ENCODE data around the gene PDE3A.

Gene PDE3A

GRCh38 chr12:20446836-20447235 lies 78.5 kb downstream of the PDE3A start:
- no peaks in the 10 kb centered on the region for H3K36me3 ChIP-seq (ENCODE audit: control insufficient read depth, low read depth, low read length)
- H3K4me1 ChIP-seq (ENCODE audit: control insufficient read depth, low read depth, low read length), result peaks cover 38% of the 10 kb centered on the region
- no peaks in the 10 kb centered on the region for H3K9me3 ChIP-seq (ENCODE audit: control insufficient read depth, low read depth, low read length)
- no peaks in the 10 kb centered on the region for H3K27me3 ChIP-seq (ENCODE audit: control insufficient read depth, insufficient read depth, low read length)
- H3K27ac ChIP-seq (ENCODE audit: low read length), result no peak overlapping the region
- H3K4me3 ChIP-seq (ENCODE audit: low read length), result no peak overlapping the region
- H3K9ac ChIP-seq (ENCODE audit: low read length), result no peak overlapping the region

DNA sequence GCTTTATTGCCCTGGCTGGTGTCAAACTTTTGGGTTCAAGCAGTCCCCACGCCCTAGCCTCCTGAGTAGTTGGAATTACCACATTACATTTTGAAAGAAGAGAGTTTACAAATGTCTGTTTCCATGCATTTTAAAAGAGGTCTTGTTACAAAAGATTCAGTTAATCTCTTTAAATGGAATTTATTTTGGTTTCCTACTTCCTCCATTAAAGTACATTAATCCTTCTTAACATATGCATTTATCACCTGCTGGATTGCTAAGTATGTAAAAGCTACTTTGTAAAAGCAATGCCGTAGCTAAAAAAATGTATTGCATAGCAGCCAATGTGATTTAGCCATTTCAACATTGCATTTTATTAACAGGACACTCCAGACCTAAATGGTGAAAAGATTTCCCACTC lies 80.4 kb downstream of the PDE3A start:
- no peak overlapping the region for H3K27ac ChIP-seq (ENCODE audit: low read length)
- no peak overlapping the region for H3K9ac ChIP-seq (ENCODE audit: low read length)
- no peaks in the 10 kb centered on the region for H3K9me3 ChIP-seq (ENCODE audit: control insufficient read depth, low read depth, low read length)

GRCh38 chr12:20450591-20451180 lies 82.3 kb downstream of the PDE3A start:
- H3K27ac ChIP-seq (ENCODE audit: low read length), result no peak overlapping the region
- no peak overlapping the region for H3K4me3 ChIP-seq (ENCODE audit: low read length)
- H3K36me3 ChIP-seq (ENCODE audit: control insufficient read depth, low read depth, low read length), result no peaks in the 10 kb centered on the region
- no peak overlapping the region for H3K9ac ChIP-seq (ENCODE audit: low read length)
- peaks cover 29% of the 10 kb centered on the region for H3K4me1 ChIP-seq (ENCODE audit: control insufficient read depth, low read depth, low read length)
- no peaks in the 10 kb centered on the region for H3K9me3 ChIP-seq (ENCODE audit: control insufficient read depth, low read depth, low read length)
- no peaks in the 10 kb centered on the region for H3K27me3 ChIP-seq (ENCODE audit: control insufficient read depth, insufficient read depth, low read length)

More for the DNA sequence above, 80.4 kb downstream of the PDE3A start:
- H3K27me3 ChIP-seq (ENCODE audit: control insufficient read depth, insufficient read depth, low read length), result no peaks in the 10 kb centered on the region
- no peaks in the 10 kb centered on the region for H3K36me3 ChIP-seq (ENCODE audit: control insufficient read depth, low read depth, low read length)
- H3K4me1 ChIP-seq (ENCODE audit: control insufficient read depth, low read depth, low read length), result peaks cover 35% of the 10 kb centered on the region
- H3K4me3 ChIP-seq (ENCODE audit: low read length), result no peak overlapping the region

GRCh38 chr12:20451761-20452160 lies 83.4 kb downstream of the PDE3A start:
- no peaks in the 10 kb centered on the region for H3K9me3 ChIP-seq (ENCODE audit: control insufficient read depth, low read depth, low read length)
- no peak overlapping the region for H3K9ac ChIP-seq (ENCODE audit: low read length)
- no peaks in the 10 kb centered on the region for H3K27me3 ChIP-seq (ENCODE audit: control insufficient read depth, insufficient read depth, low read length)
- H3K4me1 ChIP-seq (ENCODE audit: control insufficient read depth, low read depth, low read length), result peaks cover 29% of the 10 kb centered on the region
- H3K4me3 ChIP-seq (ENCODE audit: low read length), result no peak overlapping the region
- H3K27ac ChIP-seq (ENCODE audit: low read length), result no peak overlapping the region
- H3K36me3 ChIP-seq (ENCODE audit: control insufficient read depth, low read depth, low read length), result no peaks in the 10 kb centered on the region

GRCh38 chr12:20452496-20453010 lies 84.2 kb downstream of the PDE3A start:
- no peak overlapping the region for H3K9ac ChIP-seq (ENCODE audit: low read length)
- no peaks in the 10 kb centered on the region for H3K9me3 ChIP-seq (ENCODE audit: control insufficient read depth, low read depth, low read length)
- H3K4me3 ChIP-seq (ENCODE audit: low read length), result no peak overlapping the region
- no peak overlapping the region for H3K27ac ChIP-seq (ENCODE audit: low read length)
- H3K36me3 ChIP-seq (ENCODE audit: control insufficient read depth, low read depth, low read length), result no peaks in the 10 kb centered on the region
- no peaks in the 10 kb centered on the region for H3K27me3 ChIP-seq (ENCODE audit: control insufficient read depth, insufficient read depth, low read length)
- peaks cover 29% of the 10 kb centered on the region for H3K4me1 ChIP-seq (ENCODE audit: control insufficient read depth, low read depth, low read length)

- Histone ChIP-seq H3K9me3 (ENCODE audit: control insufficient read depth, low read depth, low read length) (no peaks in the 10 kb centered on the region), H3K27me3 (ENCODE audit: control insufficient read depth, insufficient read depth, low read length) (no peaks in the 10 kb centered on the region), H3K4me1 (ENCODE audit: control insufficient read depth, low read depth, low read length) (peaks cover 23% of the 10 kb centered on the region), H3K4me3 (ENCODE audit: low read length) (no peak overlapping the region), H3K36me3 (ENCODE audit: control insufficient read depth, low read depth, low read length) (no peaks in the 10 kb centered on the region), H3K27ac (ENCODE audit: low read length) (no peak overlapping the region), H3K9ac (ENCODE audit: low read length) (no peak overlapping the region)
These were observed 85.5 kb downstream of the PDE3A start for GRCh38 chr12:20453756-20454310.

- H3K9ac ChIP-seq (ENCODE audit: low read length), result no peak overlapping the region
- no peak overlapping the region for H3K4me3 ChIP-seq (ENCODE audit: low read length)
- no peaks in the 10 kb centered on the region for H3K9me3 ChIP-seq (ENCODE audit: control insufficient read depth, low read depth, low read length)
- no peak overlapping the region for H3K27ac ChIP-seq (ENCODE audit: low read length)
- no peaks in the 10 kb centered on the region for H3K27me3 ChIP-seq (ENCODE audit: control insufficient read depth, insufficient read depth, low read length)
- peaks cover 20% of the 10 kb centered on the region for H3K4me1 ChIP-seq (ENCODE audit: control insufficient read depth, low read depth, low read length)
- no peaks in the 10 kb centered on the region for H3K36me3 ChIP-seq (ENCODE audit: control insufficient read depth, low read depth, low read length)
These were observed 86.8 kb downstream of the PDE3A start for GRCh38 chr12:20455001-20455706.

- Histone ChIP-seq H3K27ac (ENCODE audit: low read length) (no peak overlapping the region), H3K36me3 (ENCODE audit: control insufficient read depth, low read depth, low read length) (no peaks in the 10 kb centered on the region), H3K9me3 (ENCODE audit: control insufficient read depth, low read depth, low read length) (no peaks in the 10 kb centered on the region), H3K4me1 (ENCODE audit: control insufficient read depth, low read depth, low read length) (peaks cover 16% of the 10 kb centered on the region), H3K27me3 (ENCODE audit: control insufficient read depth, insufficient read depth, low read length) (no peaks in the 10 kb centered on the region), H3K9ac (ENCODE audit: low read length) (no peak overlapping the region), H3K4me3 (ENCODE audit: low read length) (no peak overlapping the region)
These were observed 89.2 kb downstream of the PDE3A start for GRCh38 chr12:20457582-20457981.

DNA sequence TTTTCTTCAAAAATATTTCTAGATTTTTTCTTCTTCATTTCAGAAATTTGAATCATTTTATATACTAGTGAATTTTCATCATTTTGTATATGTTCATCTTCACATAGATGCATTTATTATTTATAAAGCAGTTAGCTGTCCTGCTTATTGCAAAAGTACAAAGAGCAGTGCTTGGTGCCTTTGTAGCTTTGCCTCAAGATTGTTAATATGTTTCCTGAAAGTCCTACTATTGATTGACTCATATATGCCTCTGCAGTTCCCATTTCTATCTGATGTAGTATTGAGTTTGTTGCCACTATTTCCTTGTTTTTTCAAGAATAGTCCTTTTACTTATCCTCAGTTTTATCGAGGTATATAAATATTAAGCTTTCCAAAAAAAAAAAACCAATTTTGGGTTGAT lies 89.7 kb downstream of the PDE3A start:
- Histone ChIP-seq H3K27me3 (ENCODE audit: control insufficient read depth, insufficient read depth, low read length) (no peaks in the 10 kb centered on the region), H3K9ac (ENCODE audit: low read length) (no peak overlapping the region), H3K9me3 (ENCODE audit: control insufficient read depth, low read depth, low read length) (no peaks in the 10 kb centered on the region), H3K4me3 (ENCODE audit: low read length) (no peak overlapping the region), H3K4me1 (ENCODE audit: control insufficient read depth, low read depth, low read length) (peaks cover 16% of the 10 kb centered on the region), H3K27ac (ENCODE audit: low read length) (no peak overlapping the region), H3K36me3 (ENCODE audit: control insufficient read depth, low read depth, low read length) (no peaks in the 10 kb centered on the region)

- Histone ChIP-seq H3K9me3 (ENCODE audit: control insufficient read depth, low read depth, low read length) (no peaks in the 10 kb centered on the region), H3K27ac (ENCODE audit: low read length) (no peak overlapping the region), H3K4me1 (ENCODE audit: control insufficient read depth, low read depth, low read length) (peaks cover 16% of the 10 kb centered on the region), H3K4me3 (ENCODE audit: low read length) (no peak overlapping the region), H3K36me3 (ENCODE audit: control insufficient read depth, low read depth, low read length) (no peaks in the 10 kb centered on the region), H3K9ac (ENCODE audit: low read length) (no peak overlapping the region), H3K27me3 (ENCODE audit: control insufficient read depth, insufficient read depth, low read length) (no peaks in the 10 kb centered on the region)
These were observed 91.6 kb downstream of the PDE3A start for GRCh38 chr12:20459920-20460319.

GRCh38 chr12:20460956-20461355 lies 92.6 kb downstream of the PDE3A start:
- no peak overlapping the region for H3K9ac ChIP-seq (ENCODE audit: low read length)
- no peak overlapping the region for H3K27ac ChIP-seq (ENCODE audit: low read length)
- H3K4me3 ChIP-seq (ENCODE audit: low read length), result no peak overlapping the region
- no peaks in the 10 kb centered on the region for H3K27me3 ChIP-seq (ENCODE audit: control insufficient read depth, insufficient read depth, low read length)
- no peaks in the 10 kb centered on the region for H3K9me3 ChIP-seq (ENCODE audit: control insufficient read depth, low read depth, low read length)
- H3K4me1 ChIP-seq (ENCODE audit: control insufficient read depth, low read depth, low read length), result peaks cover 9% of the 10 kb centered on the region
- H3K36me3 ChIP-seq (ENCODE audit: control insufficient read depth, low read depth, low read length), result no peaks in the 10 kb centered on the region
